HEK293 (cell line): ENCODE results near the gene EEF1AKMT3.

ENCODE experiments used
- ATF2 ChIP-seq: fragments of 450-650 bp; formaldehyde crosslinking; IDR thresholded peaks from 2 replicates; pipeline ENCODE4 v1.5.1; 2016; ENCODE audit warnings: missing biosample characterization, missing genetic modification characterization, low read depth
- CTCF ChIP-seq: fragments of 450-650 bp; formaldehyde crosslinking; IDR thresholded peaks from 2 replicates; pipeline ENCODE4 v1.5.1; 2016; ENCODE audit warnings: missing biosample characterization, missing genetic modification characterization
- SP3 ChIP-seq: fragments of 450-650 bp; formaldehyde crosslinking; IDR thresholded peaks from 2 replicates; pipeline ENCODE4 v1.5.1; 2016; ENCODE audit warnings: missing biosample characterization, missing genetic modification characterization
- TCF7L2 ChIP-seq: IDR thresholded peaks from 2 replicates; pipeline ENCODE4 v1.6.1; 2011; ENCODE audit warnings: low read depth, mild to moderate bottlenecking, inconsistent platforms, low read length, moderate library complexity, borderline replicate concordance
- ZNF324 ChIP-seq: fragments of 450-650 bp; formaldehyde crosslinking; IDR thresholded peaks from 2 replicates; pipeline ENCODE4 v1.5.1; 2016; ENCODE audit warnings: missing biosample characterization, missing genetic modification characterization
- ZNF404 ChIP-seq: fragments of 450-650 bp; formaldehyde crosslinking; IDR thresholded peaks from 2 replicates; pipeline ENCODE4 v1.5.1; 2017; ENCODE audit warnings: missing biosample characterization, missing genetic modification characterization
- ZNF610 ChIP-seq: fragments of 450-650 bp; formaldehyde crosslinking; IDR thresholded peaks from 2 replicates; pipeline ENCODE4 v1.5.1; 2016; ENCODE audit warnings: missing biosample characterization, missing genetic modification characterization, borderline replicate concordance
- ZNF704 ChIP-seq: fragments of 450-650 bp; formaldehyde crosslinking; IDR thresholded peaks from 2 replicates; pipeline ENCODE4 v1.5.1; 2016; ENCODE audit warnings: missing biosample characterization, missing genetic modification characterization
- ZNF785 ChIP-seq: fragments of 450-650 bp; formaldehyde crosslinking; IDR thresholded peaks from 2 replicates; pipeline ENCODE4 v1.5.1; 2016; ENCODE audit warnings: missing biosample characterization, missing genetic modification characterization
- ZNF830 ChIP-seq: fragments of 450-650 bp; IDR thresholded peaks from 2 replicates; pipeline ENCODE4 v1.5.0; 2018; ENCODE audit warnings: missing biosample characterization, missing genetic modification characterization, low read depth, mild to moderate bottlenecking, moderate library complexity
- TF ChIP-seq, protein P1 (sequence below): fragments of 450-650 bp; formaldehyde crosslinking; IDR thresholded peaks from 2 replicates; pipeline ENCODE4 v1.5.1; 2016; ENCODE audit warnings: missing biosample characterization, missing genetic modification characterization
- TF ChIP-seq, protein P2 (sequence below): fragments of 450-650 bp; formaldehyde crosslinking; IDR thresholded peaks from 2 replicates; pipeline ENCODE4; 2016; ENCODE audit warnings: missing biosample characterization, missing genetic modification characterization
- TF ChIP-seq, protein P3 (sequence below): fragments of 450-650 bp; formaldehyde crosslinking; IDR thresholded peaks from 2 replicates; pipeline ENCODE4 v1.5.1; 2016; ENCODE audit warnings: missing biosample characterization, missing genetic modification characterization

DNA sequence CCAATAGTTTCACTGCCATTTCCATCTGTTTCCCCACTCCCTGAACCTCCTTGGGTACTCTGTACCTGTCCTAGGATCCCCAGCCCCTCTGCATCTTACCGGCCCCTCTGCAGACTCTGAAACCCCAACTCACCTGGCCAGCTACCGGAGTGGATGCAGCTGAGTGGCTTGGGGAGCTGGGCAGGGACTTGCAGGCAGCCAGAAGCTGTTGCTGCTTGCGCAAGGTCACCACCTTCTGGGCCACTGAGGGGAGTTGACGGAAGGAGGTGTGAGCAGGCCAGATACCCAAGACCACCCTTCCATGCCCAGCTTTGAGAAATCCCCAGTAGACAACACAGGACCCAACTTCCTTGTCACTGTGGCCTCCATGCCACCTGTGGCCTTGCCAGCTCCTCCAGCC, 40.1 kb upstream of the EEF1AKMT3 start:
- TF ChIP-seq CTCF (tag by site-specific recombination) (no peak), ZNF785 (no peak), SP3 (tag by site-specific recombination) (no peak), ZNF830 (tag by site-specific recombination) (no peak), ZNF404 (tag by site-specific recombination) (no peak), ZNF704 (tag by site-specific recombination) (no peak), ATF2 (tag by site-specific recombination) (no peak), ZNF324 (tag by site-specific recombination) (no peak), ZNF610 (no peak), TCF7L2 (no peak)
- TF ChIP-seq, protein P1, sequence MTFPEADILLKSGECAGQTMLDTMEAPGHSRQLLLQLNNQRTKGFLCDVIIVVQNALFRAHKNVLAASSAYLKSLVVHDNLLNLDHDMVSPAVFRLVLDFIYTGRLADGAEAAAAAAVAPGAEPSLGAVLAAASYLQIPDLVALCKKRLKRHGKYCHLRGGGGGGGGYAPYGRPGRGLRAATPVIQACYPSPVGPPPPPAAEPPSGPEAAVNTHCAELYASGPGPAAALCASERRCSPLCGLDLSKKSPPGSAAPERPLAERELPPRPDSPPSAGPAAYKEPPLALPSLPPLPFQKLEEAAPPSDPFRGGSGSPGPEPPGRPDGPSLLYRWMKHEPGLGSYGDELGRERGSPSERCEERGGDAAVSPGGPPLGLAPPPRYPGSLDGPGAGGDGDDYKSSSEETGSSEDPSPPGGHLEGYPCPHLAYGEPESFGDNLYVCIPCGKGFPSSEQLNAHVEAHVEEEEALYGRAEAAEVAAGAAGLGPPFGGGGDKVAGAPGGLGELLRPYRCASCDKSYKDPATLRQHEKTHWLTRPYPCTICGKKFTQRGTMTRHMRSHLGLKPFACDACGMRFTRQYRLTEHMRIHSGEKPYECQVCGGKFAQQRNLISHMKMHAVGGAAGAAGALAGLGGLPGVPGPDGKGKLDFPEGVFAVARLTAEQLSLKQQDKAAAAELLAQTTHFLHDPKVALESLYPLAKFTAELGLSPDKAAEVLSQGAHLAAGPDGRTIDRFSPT (tag by site-specific recombination), result no peak
- TF ChIP-seq, protein P2, sequence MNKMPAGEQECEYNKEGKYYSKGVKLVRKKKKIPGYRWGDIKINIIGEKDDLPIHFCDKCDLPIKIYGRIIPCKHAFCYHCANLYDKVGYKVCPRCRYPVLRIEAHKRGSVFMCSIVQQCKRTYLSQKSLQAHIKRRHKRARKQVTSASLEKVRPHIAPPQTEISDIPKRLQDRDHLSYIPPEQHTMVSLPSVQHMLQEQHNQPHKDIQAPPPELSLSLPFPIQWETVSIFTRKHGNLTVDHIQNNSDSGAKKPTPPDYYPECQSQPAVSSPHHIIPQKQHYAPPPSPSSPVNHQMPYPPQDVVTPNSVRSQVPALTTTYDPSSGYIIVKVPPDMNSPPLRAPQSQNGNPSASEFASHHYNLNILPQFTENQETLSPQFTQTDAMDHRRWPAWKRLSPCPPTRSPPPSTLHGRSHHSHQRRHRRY (tag by site-specific recombination), result no peak
- TF ChIP-seq, protein P3, sequence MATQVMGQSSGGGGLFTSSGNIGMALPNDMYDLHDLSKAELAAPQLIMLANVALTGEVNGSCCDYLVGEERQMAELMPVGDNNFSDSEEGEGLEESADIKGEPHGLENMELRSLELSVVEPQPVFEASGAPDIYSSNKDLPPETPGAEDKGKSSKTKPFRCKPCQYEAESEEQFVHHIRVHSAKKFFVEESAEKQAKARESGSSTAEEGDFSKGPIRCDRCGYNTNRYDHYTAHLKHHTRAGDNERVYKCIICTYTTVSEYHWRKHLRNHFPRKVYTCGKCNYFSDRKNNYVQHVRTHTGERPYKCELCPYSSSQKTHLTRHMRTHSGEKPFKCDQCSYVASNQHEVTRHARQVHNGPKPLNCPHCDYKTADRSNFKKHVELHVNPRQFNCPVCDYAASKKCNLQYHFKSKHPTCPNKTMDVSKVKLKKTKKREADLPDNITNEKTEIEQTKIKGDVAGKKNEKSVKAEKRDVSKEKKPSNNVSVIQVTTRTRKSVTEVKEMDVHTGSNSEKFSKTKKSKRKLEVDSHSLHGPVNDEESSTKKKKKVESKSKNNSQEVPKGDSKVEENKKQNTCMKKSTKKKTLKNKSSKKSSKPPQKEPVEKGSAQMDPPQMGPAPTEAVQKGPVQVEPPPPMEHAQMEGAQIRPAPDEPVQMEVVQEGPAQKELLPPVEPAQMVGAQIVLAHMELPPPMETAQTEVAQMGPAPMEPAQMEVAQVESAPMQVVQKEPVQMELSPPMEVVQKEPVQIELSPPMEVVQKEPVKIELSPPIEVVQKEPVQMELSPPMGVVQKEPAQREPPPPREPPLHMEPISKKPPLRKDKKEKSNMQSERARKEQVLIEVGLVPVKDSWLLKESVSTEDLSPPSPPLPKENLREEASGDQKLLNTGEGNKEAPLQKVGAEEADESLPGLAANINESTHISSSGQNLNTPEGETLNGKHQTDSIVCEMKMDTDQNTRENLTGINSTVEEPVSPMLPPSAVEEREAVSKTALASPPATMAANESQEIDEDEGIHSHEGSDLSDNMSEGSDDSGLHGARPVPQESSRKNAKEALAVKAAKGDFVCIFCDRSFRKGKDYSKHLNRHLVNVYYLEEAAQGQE (tag by site-specific recombination), result no peak
